NCI-H1092 treated with DMSO at 0.1 percent for 48 hours (cell line): ENCODE results near the gene AKNAD1.
"Not testable (repeated sequence)": the region's sequence is repeated elsewhere in the genome, so short reads cannot be mapped to it uniquely, and the experiment has no call there.

Experiments used
- DNase-seq: peaks from one replicate; lab custom pipeline; 2025; lab: John Stamatoyannopoulos, UW

Gene AKNAD1

GRCh38 chr1:108829498-108829916, 27.4 kb downstream of the AKNAD1 start:
- no peak for DNase-seq

GRCh38 chr1:108828074-108828961, 28.6 kb downstream of the AKNAD1 start:
- DNase-seq, result no peak

- no peak for DNase-seq
Observed at GRCh38 chr1:108826081-108826635, 30.7 kb downstream of the AKNAD1 start.

GRCh38 chr1:108824051-108824450, 32.8 kb downstream of the AKNAD1 start:
- no peak for DNase-seq

- no peak for DNase-seq
Observed at GRCh38 chr1:108823632-108824031, 33.3 kb downstream of the AKNAD1 start.

- DNase-seq, result no peak
Observed at GRCh38 chr1:108819878-108820277, 37.0 kb downstream of the AKNAD1 start.

GRCh38 chr1:108817811-108818210, 39.1 kb downstream of the AKNAD1 start:
- DNase-seq, result no peak

- DNase-seq, result peak; percentile 75
Observed at GRCh38 chr1:108817016-108817415, 39.9 kb downstream of the AKNAD1 start.

- DNase-seq, result peak; percentile 91
Observed at GRCh38 chr1:108816049-108816893, 40.6 kb downstream of the AKNAD1 start.

- DNase-seq, result no peak
Observed at GRCh38 chr1:108815566-108815965, 41.3 kb downstream of the AKNAD1 start.

GRCh38 chr1:108814343-108815125, 42.4 kb downstream of the AKNAD1 start:
- peak; percentile 36 for DNase-seq

- no peak for DNase-seq
Observed at GRCh38 chr1:108813326-108813725, 43.6 kb downstream of the AKNAD1 start.

GRCh38 chr1:108811611-108812010, 45.3 kb downstream of the AKNAD1 start:
- DNase-seq, result no peak

GRCh38 chr1:108808438-108808837, 48.5 kb downstream of the AKNAD1 start:
- no peak for DNase-seq

GRCh38 chr1:108803548-108803947, 53.3 kb downstream of the AKNAD1 start:
- no peak for DNase-seq

- no peak for DNase-seq
Observed at GRCh38 chr1:108801101-108801500, 55.8 kb downstream of the AKNAD1 start.

GRCh38 chr1:108799001-108799400, 57.9 kb downstream of the AKNAD1 start:
- DNase-seq, result no peak

GRCh38 chr1:108792420-108792819, 64.5 kb downstream of the AKNAD1 start:
- DNase-seq, result no peak

- no peak for DNase-seq
Observed at GRCh38 chr1:108791790-108792189, 65.1 kb downstream of the AKNAD1 start.

GRCh38 chr1:108785880-108786279, 71.0 kb downstream of the AKNAD1 start:
- DNase-seq, result no peak

GRCh38 chr1:108785264-108785663, 71.6 kb downstream of the AKNAD1 start:
- no peak for DNase-seq

GRCh38 chr1:108781575-108781944, 75.3 kb downstream of the AKNAD1 start:
- DNase-seq, result not testable (repeated sequence)
